HTERT RPE-1 (cell line): ENCODE results near the gene NUPR1.
"Not testable (repeated sequence)": the region's sequence is repeated elsewhere in the genome, so short reads cannot be mapped to it uniquely, and the experiment has no call there.

Experiments
- in situ Hi-C: fragments of 300-500 bp; cut with MboI; formaldehyde crosslinking; loops from 4 replicates; pipeline ENCODE4 v1.14.3; 2020; ENCODE audit warnings: low sequenced_read_pairs

Gene NUPR1

GRCh38 chr16:28527985-28528384, 10.8 kb downstream of the NUPR1 start:
- in situ Hi-C loops, result no loop called here

GRCh38 chr16:28527100-28527785, 11.5 kb downstream of the NUPR1 start:
- in situ Hi-C loops, result not testable (repeated sequence)

GRCh38 chr16:28526201-28527099, 12.3 kb downstream of the NUPR1 start:
- in situ Hi-C loops, result no loop called here

- in situ Hi-C loops, result no loop called here
Measured at GRCh38 chr16:28524681-28525171, 14.0 kb downstream of the NUPR1 start.

- in situ Hi-C loops, result no loop called here
Measured at GRCh38 chr16:28522792-28523191, 16.0 kb downstream of the NUPR1 start.

- in situ Hi-C loops, result no loop called here
Measured at GRCh38 chr16:28521436-28521835, 17.3 kb downstream of the NUPR1 start.

GRCh38 chr16:28520672-28521071, 18.1 kb downstream of the NUPR1 start:
- in situ Hi-C loops, result no loop called here

- in situ Hi-C loops, result no loop called here
Measured at GRCh38 chr16:28514246-28514645, 24.5 kb downstream of the NUPR1 start.

- in situ Hi-C loops, result no loop called here
Measured at GRCh38 chr16:28513484-28514181, 25.1 kb downstream of the NUPR1 start.

- in situ Hi-C loops, result no loop called here
Measured at GRCh38 chr16:28511801-28512789, 26.7 kb downstream of the NUPR1 start.

GRCh38 chr16:28511031-28511430, 27.7 kb downstream of the NUPR1 start:
- in situ Hi-C loops, result no loop called here

GRCh38 chr16:28505489-28506137, 33.2 kb downstream of the NUPR1 start:
- in situ Hi-C loops, result no loop called here

- in situ Hi-C loops, result no loop called here
Measured at GRCh38 chr16:28504707-28505404, 33.9 kb downstream of the NUPR1 start.

GRCh38 chr16:28503470-28504259, 35.1 kb downstream of the NUPR1 start:
- in situ Hi-C loops, result no loop called here

GRCh38 chr16:28502290-28502689, 36.5 kb downstream of the NUPR1 start:
- in situ Hi-C loops, result no loop called here

- in situ Hi-C loops, result no loop called here
Measured at GRCh38 chr16:28501258-28502232, 37.2 kb downstream of the NUPR1 start.
